AG08395 (cell line): ENCODE measurements around the gene WAC.
"Not testable (repeated sequence)": the region's sequence is repeated elsewhere in the genome, so short reads cannot be mapped to it uniquely, and the experiment has no call there.

Experiments
- DNase-seq: peaks from one replicate; pipeline ENCODE4 v3.0.0; 2012; ENCODE audit warnings: mixed read lengths, low spot score

WAC gene

GRCh38 chr10:28532337-28533185 is at the start of gene WAC:
Gene WAC (plus strand): TSS chr10:28533118. CDS start chr10:28533580, 462 bp downstream.
- peak; percentile 94 for DNase-seq

- DNase-seq, result no peak
Observed at GRCh38 chr10:28489206-28489605, 43.7 kb upstream of the WAC start.

- not testable (repeated sequence) for DNase-seq
Observed at GRCh38 chr10:28490256-28490865, 42.6 kb upstream of the WAC start.

- DNase-seq, result no peak
Observed at GRCh38 chr10:28492116-28492920, 40.6 kb upstream of the WAC start.

- DNase-seq, result no peak
Observed at GRCh38 chr10:28494420-28494819, 38.5 kb upstream of the WAC start.

- no peak for DNase-seq
Observed at GRCh38 chr10:28495084-28495483, 37.8 kb upstream of the WAC start.

- no peak for DNase-seq
Observed at GRCh38 chr10:28496017-28496416, 36.9 kb upstream of the WAC start.

- no peak for DNase-seq
Observed at GRCh38 chr10:28496481-28496961, 36.4 kb upstream of the WAC start.

GRCh38 chr10:28497313-28498126 is 35.4 kb upstream of the WAC start:
- no peak for DNase-seq

GRCh38 chr10:28500203-28500602 is 32.7 kb upstream of the WAC start:
- not testable (repeated sequence) for DNase-seq

GRCh38 chr10:28503114-28503513 is 29.8 kb upstream of the WAC start:
- DNase-seq, result no peak

GRCh38 chr10:28505359-28505959 is 27.5 kb upstream of the WAC start:
- DNase-seq, result no peak

- no peak for DNase-seq
Observed at GRCh38 chr10:28508304-28508925, 24.5 kb upstream of the WAC start.

GRCh38 chr10:28509286-28509685 is 23.6 kb upstream of the WAC start:
- no peak for DNase-seq

GRCh38 chr10:28514648-28515047 is 18.3 kb upstream of the WAC start:
- DNase-seq, result no peak

GRCh38 chr10:28520346-28520745 is 12.6 kb upstream of the WAC start:
- DNase-seq, result no peak

GRCh38 chr10:28520828-28521227 is 12.1 kb upstream of the WAC start:
- not testable (repeated sequence) for DNase-seq

- not testable (repeated sequence) for DNase-seq
Observed at GRCh38 chr10:28521961-28522360, 11.0 kb upstream of the WAC start.

- no peak for DNase-seq
Observed at GRCh38 chr10:28523725-28524252, 9.1 kb upstream of the WAC start.

- DNase-seq, result no peak
Observed at GRCh38 chr10:28530751-28531150, 2.2 kb upstream of the WAC start.

- DNase-seq, result no peak
Observed at GRCh38 chr10:28533186-28533564, 257 bp downstream of the WAC start.
